A673 (cell line): ENCODE measurements around the gene CHD2. TPM values are rescaled to one million over a fixed set of nuclear protein-coding genes. Genes with fewer than 3 reads are reported as not detected.

Experiments used
- BruUV-seq: library from RNA; stranded (reverse); fragments of 400-500 nt; replicated peaks from 2 replicates; lab custom pipeline; 2021; lab: Mats Ljungman, UMichigan
- CTCF ChIA-PET: fragments of 300-600 bp; sonication (Branson Sonifier 250); formaldehyde crosslinking; loops from one replicate; lab custom pipeline; 2022; ENCODE audit warnings: antibody characterized with exemption; lab: Charles Lee
- POLR2A ChIA-PET: fragments of 300-600 bp; sonication (Branson Sonifier 250); formaldehyde crosslinking; loops from one replicate; lab custom pipeline; 2022; ENCODE audit warnings: antibody characterized with exemption; ENCODE audit not compliant: low non-redundant PET; lab: Charles Lee
- DNase-seq: peaks from one replicate; pipeline ENCODE4 v3.0.0-alpha.2; 2015; ENCODE audit warnings: low spot score
- H3K27ac ChIP-seq: fragments of 200-600 bp; sonication (generic); 2 replicates; pipeline ENCODE4 v1.5.1; 2016; ENCODE audit warnings: mixed run types, low read depth, mild to moderate bottlenecking, mixed read lengths, antibody characterized with exemption, low read length; ENCODE audit not compliant: poor library complexity, severe bottlenecking
- H3K27me3 ChIP-seq: fragments of 200-600 bp; sonication (generic); replicated peaks from 2 replicates; pipeline ENCODE4 v1.6.1; 2017; ENCODE audit warnings: mixed run types, low read depth, mild to moderate bottlenecking, mixed read lengths, antibody characterized with exemption, low read length; ENCODE audit not compliant: insufficient read depth, poor library complexity
- H3K36me3 ChIP-seq: fragments of 200-600 bp; sonication (generic); 2 replicates; pipeline ENCODE4 v1.6.1; 2016; ENCODE audit warnings: mixed run types, mild to moderate bottlenecking, mixed read lengths, antibody characterized with exemption, low read length; ENCODE audit not compliant: insufficient read depth, poor library complexity, severe bottlenecking
- H3K4me1 ChIP-seq: fragments of 200-600 bp; sonication (generic); 2 replicates; pipeline ENCODE4 v1.6.1; 2017; ENCODE audit warnings: mixed run types, mild to moderate bottlenecking, mixed read lengths, antibody characterized with exemption, low read length; ENCODE audit not compliant: insufficient read depth, poor library complexity, severe bottlenecking
- H3K4me3 ChIP-seq: fragments of 200-600 bp; sonication (generic); 2 replicates; pipeline ENCODE4 v1.5.1; 2016; ENCODE audit warnings: low read depth, mixed run types, mild to moderate bottlenecking, mixed read lengths, low read length; ENCODE audit not compliant: poor library complexity, severe bottlenecking
- H3K9me3 ChIP-seq: fragments of 200-600 bp; sonication (generic); 2 replicates; pipeline ENCODE4 v1.6.1; 2016; ENCODE audit warnings: mixed run types, low read depth, mild to moderate bottlenecking, mixed read lengths, antibody characterized with exemption, low read length; ENCODE audit not compliant: poor library complexity, severe bottlenecking
- CTCF ChIP-seq: fragments of 300-800, 200-600 bp; sonication (generic); conservative IDR thresholded peaks from 2 replicates; pipeline ENCODE4 v1.5.1; 2017; ENCODE audit warnings: low read depth, mild to moderate bottlenecking, antibody characterized with exemption, low read length, moderate library complexity, mixed read lengths
- EZH2 ChIP-seq: fragments of 200-600 bp; sonication (generic); IDR thresholded peaks from 2 replicates; pipeline ENCODE4 v1.6.1; 2017; ENCODE audit warnings: borderline replicate concordance, low read depth, mild to moderate bottlenecking, mixed read lengths, antibody characterized with exemption, low read length; ENCODE audit not compliant: poor library complexity, severe bottlenecking
- intact Hi-C: fragments of 100-400 bp; cut with micrococcal nuclease; formaldehyde crosslinking; loops from one replicate; pipeline ENCODE4 v1.10.0; 2022; ENCODE audit not compliant: unreplicated experiment
- total RNA-seq: library from RNA; stranded (reverse); gene quantifications from 2 replicates; pipeline ENCODE4 v1.2.3, GENCODE V29; 2021

Gene CHD2
- total RNA-seq, 1 experiment from 2014 or later, result 75.7 TPM

- intact Hi-C loops, result no loop called here
- peaks cover 82% of the 10 kb centered on the region for H3K36me3 ChIP-seq
- no peaks in the 10 kb centered on the region for H3K27me3 ChIP-seq
- BruUV-seq, result no TSS peak
- ChIA-PET POLR2A (no interaction called here), CTCF (no interaction called here)
- no peak overlapping the region for H3K4me3 ChIP-seq
- TF ChIP-seq CTCF, result no peak
- no peak for TF ChIP-seq EZH2
- DNase-seq, result peak; percentile 44
- no peak overlapping the region for H3K27ac ChIP-seq
- H3K9me3 ChIP-seq, result peaks cover 7% of the 10 kb centered on the region
- H3K4me1 ChIP-seq, result peaks cover 6% of the 10 kb centered on the region
Observed at GRCh38 chr15:92963794-92964193, 63.7 kb downstream of the CHD2 start.

- TF ChIP-seq CTCF (no peak), EZH2 (no peak)
- ChIA-PET CTCF (no interaction called here), POLR2A (no interaction called here)
- Histone ChIP-seq H3K4me3 (no peak overlapping the region), H3K4me1 (no peaks in the 10 kb centered on the region), H3K27me3 (no peaks in the 10 kb centered on the region), H3K36me3 (peaks cover 86% of the 10 kb centered on the region), H3K27ac (no peak overlapping the region), H3K9me3 (no peaks in the 10 kb centered on the region)
- BruUV-seq, result no TSS peak
- peak; percentile 33 for DNase-seq
- intact Hi-C loops, result no loop called here
Observed at GRCh38 chr15:92968926-92969651, 69.0 kb downstream of the CHD2 start.

GRCh38 chr15:92970656-92971055 is 70.5 kb downstream of the CHD2 start:
- Histone ChIP-seq H3K4me1 (no peaks in the 10 kb centered on the region), H3K9me3 (no peaks in the 10 kb centered on the region), H3K4me3 (no peak overlapping the region), H3K27ac (no peak overlapping the region), H3K36me3 (peaks cover 88% of the 10 kb centered on the region), H3K27me3 (no peaks in the 10 kb centered on the region)
- ChIA-PET POLR2A (no interaction called here), CTCF (no interaction called here)
- DNase-seq, result no peak
- intact Hi-C loops, result no loop called here
- TF ChIP-seq EZH2 (no peak), CTCF (no peak)
- BruUV-seq, result no TSS peak
